ENCODE results near the gene TFCP2.

TFCP2 gene

GRCh38 chr12:51172515-51173431, at the start of gene TFCP2:
Gene TFCP2, minus strand, starts transcription at chr12:51173135. Its CDS starts 713 bp downstream, at chr12:51172422.
- Histone ChIP-seq H3K4me3 (ENCODE audit: low read depth, low read length) (peak within 1 kb of the TSS; percentile 99), H3K4me1 (ENCODE audit: control insufficient read depth, insufficient read depth, low read length) (no peaks in the 10 kb centered on the region), H3K36me3 (ENCODE audit: control insufficient read depth in 2 of 2, insufficient read depth in 1 of 2, low read length in 2 of 2) (peaks cover 0 to under 1% of the 10 kb centered on the region in 2 experiments; a peak in 1 of 3 replicates), H3K27ac (ENCODE audit: extremely low read depth, low read depth, low read length) (peak within 1 kb of the TSS; percentile 85), H3K9me3 (ENCODE audit: control insufficient read depth, insufficient read depth, low read depth, low read length) (no peaks in the 10 kb centered on the region)
- ChIA-PET POLR2A (interaction anchor here (1.0 to 1.8 kb wide), 4 partner anchors 66 to 199 kb away, joined by 3 to 14 read pairs (median 4); partner anchors contain the start of genes CSRNP2 and DAZAP2), CTCF (no interaction called here)
- TF ChIP-seq ZNF341 (tag by site-specific recombination; IDR thresholded peaks at IDR 0.05; ENCODE audit: low read depth): peak; percentile 92
- TF ChIP-seq OVOL3 (tag by site-specific recombination; IDR thresholded peaks at IDR 0.05): peak; percentile 88; the same call in 1 of the 2 replicates
- TF ChIP-seq INSM2 (tag by site-specific recombination; IDR thresholded peaks at IDR 0.05): peak; percentile 62
- peak; percentile 85 for TF ChIP-seq ZFHX2 (tag by site-specific recombination; conservative IDR thresholded peaks at IDR 0.05)
- no peak for TF ChIP-seq ZNF311 (tag by site-specific recombination; IDR thresholded peaks at IDR 0.05; ENCODE audit: borderline replicate concordance)
- TF ChIP-seq ZNF549 (tag by site-specific recombination; IDR thresholded peaks at IDR 0.05): no peak
- peak; percentile 88 for TF ChIP-seq SP7 (tag by site-specific recombination; IDR thresholded peaks at IDR 0.05)
- TF ChIP-seq ZBTB1 (tag by site-specific recombination; IDR thresholded peaks at IDR 0.05): no peak
- peak; percentile 68; the same call in 1 of the 2 replicates for TF ChIP-seq ZNF76 (tag by site-specific recombination; IDR thresholded peaks at IDR 0.05; ENCODE audit: borderline replicate concordance, low read depth)
- peak; percentile 80 for TF ChIP-seq KLF17 (tag by site-specific recombination; IDR thresholded peaks at IDR 0.05)
- peak; percentile 69 for TF ChIP-seq ZBTB8A (tag by site-specific recombination; IDR thresholded peaks at IDR 0.05)
- TF ChIP-seq ZBTB21 (tag by site-specific recombination; IDR thresholded peaks at IDR 0.05): peak; percentile 99
- peak; percentile 86 for TF ChIP-seq ZNF639 (tag by site-specific recombination; IDR thresholded peaks at IDR 0.05)
- TF ChIP-seq ZBTB10 (tag by site-specific recombination; IDR thresholded peaks at IDR 0.05): peak; percentile 72; the same call in 1 of the 2 replicates
- TF ChIP-seq HOXD13 (CRISPR knock-in tag; IDR thresholded peaks at IDR 0.05; ENCODE audit: borderline replicate concordance): peak; percentile 53; the same call in 1 of the 2 replicates
- peak; percentile 40 for TF ChIP-seq ZBTB7A (tag by site-specific recombination; IDR thresholded peaks at IDR 0.05; ENCODE audit: low read depth)
- TF ChIP-seq ZBTB26 (tag by site-specific recombination; optimal IDR thresholded peaks at IDR 0.05): peak; percentile 46
- peak; percentile 15; the same call in 1 of the 2 replicates for TF ChIP-seq MYNN (tag by site-specific recombination; IDR thresholded peaks at IDR 0.05; ENCODE audit: borderline replicate concordance)
- TF ChIP-seq ZNF518A (tag by site-specific recombination; conservative IDR thresholded peaks at IDR 0.05; ENCODE audit: low read depth): peak; percentile 99
- TF ChIP-seq GLIS1 (tag by site-specific recombination; IDR thresholded peaks at IDR 0.05): peak; percentile 70
- peak; percentile 92 for TF ChIP-seq ZBTB17 (tag by site-specific recombination; IDR thresholded peaks at IDR 0.05)
